HK-2 (cell line): ENCODE measurements around the gene KLHL17.

Experiments
- DNase-seq: peaks from one replicate; pipeline ENCODE4 v3.0.0-alpha.2; 2018; ENCODE audit not compliant: unreplicated experiment

Gene KLHL17

DNA sequence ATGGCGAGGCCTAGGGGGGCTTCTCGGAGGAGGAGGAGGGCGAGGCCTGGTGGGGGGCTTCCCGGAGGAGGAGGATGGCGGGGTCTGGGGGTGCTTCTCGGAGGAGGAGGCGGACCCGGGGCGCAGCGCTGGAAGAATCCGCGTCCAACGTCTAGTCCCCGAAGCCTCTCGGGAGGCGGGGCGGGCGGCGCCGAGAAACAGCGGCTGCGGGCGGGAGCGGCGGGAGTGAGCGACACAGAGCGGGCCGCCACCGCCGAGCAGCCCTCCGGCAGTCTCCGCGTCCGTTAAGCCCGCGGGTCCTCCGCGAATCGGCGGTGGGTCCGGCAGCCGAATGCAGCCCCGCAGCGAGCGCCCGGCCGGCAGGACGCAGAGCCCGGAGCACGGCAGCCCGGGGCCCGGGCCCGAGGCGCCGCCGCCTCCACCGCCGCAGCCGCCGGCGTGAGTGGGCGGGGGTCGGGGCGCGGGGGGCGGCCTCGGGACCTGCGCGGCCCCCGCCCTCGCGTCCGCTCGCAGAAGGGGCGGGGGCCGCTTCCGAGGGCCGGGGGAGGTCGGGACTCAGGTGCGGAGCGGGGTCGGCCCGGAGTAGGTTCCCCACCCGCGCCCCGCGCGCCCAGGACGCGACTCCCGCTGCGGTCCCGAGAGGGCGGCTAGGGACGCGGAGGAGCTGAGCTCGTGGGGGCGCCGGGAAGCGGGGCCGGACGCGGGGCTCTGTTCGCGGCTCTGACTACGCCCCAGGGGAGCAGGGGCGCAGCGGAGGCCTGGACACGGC is at the start of gene KLHL17:
Gene KLHL17, plus strand, starts transcription at position 222 of the 769 bp plus-strand sequence. Its CDS starts 110 bp downstream, at position 332.
- peak; percentile 73 for DNase-seq

DNA sequence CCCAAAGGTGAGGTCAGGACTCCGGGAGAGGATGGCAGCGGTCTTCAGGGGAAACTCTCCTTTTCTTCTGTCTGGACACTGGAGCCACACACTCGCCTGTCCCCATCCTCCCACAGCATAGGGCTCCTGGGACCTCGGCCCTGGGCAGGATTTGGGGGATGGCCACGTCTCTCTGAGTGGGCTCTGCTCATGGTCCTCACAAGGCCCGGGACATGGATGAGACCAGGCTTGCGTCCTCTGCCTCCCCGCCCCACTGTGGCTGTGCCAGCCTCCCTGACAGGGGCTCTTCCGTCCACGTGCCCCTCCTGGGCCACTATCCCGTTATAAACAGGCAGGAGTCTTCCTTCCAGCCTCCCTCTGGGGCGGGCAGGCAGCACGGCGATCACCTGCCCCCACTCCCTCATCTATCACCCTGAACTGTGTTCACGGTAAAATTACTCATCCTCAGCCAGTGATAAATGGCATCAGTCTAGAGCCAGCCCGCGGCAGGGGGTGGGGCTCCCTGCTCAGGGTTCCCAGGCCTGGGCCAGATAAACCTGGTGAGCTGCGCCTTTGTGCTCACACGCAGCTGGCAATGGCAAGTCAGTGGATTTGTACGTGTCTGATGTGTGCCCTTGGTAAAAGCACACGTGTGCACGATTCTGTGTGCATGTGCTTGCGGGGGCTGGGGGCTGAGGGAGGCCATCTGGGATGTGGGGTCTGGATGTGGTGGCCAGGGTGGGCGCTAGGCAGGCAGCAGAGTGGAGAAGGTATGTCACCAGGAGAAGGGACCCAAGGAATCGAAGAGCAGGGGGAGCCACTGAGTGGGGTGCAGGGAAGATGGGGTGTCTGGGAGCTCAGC is 49.3 kb upstream of the KLHL17 start:
- peak; percentile 83 for DNase-seq

DNA sequence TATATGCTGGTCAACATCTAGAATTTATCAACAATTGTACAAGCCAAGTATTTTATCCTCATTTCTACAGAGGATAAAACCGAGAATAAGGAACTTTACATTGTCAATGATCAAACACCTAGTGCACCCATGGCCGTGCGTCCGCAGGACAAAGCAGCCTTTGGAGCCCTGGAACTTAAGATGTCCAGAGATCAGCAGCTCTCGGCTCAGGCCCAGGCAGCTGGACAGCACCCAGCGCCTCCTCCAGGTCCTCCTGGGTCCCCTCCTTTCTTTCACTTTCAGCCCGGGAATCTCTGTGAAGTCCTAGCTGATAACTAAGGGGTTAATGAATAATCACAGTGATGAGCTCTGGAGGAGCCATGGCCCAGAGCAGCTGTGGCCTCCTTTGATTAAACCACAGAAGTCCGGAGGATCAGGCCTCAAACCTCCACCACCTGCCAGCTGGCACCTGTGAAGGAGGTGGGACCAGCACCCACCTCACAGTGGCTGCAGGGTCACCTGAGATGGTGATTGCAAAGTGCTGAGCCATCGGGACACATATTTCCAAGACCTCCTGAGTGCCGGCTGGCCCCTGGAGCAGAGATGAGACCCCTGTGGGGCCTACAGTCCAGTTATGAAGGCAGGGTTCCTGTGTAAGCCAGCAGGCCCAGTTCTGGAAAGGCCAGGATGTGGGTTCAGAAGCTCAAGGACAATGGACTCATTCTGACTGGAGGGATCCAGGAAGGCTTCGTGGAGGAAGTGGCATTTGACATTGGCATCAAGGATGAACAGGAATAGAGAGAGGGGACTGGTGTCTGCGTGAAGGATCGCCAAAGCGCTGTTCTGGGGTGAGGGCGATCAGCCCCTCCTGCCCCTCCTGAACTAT is 48.3 kb upstream of the KLHL17 start:
- peak; percentile 48 for DNase-seq

DNA sequence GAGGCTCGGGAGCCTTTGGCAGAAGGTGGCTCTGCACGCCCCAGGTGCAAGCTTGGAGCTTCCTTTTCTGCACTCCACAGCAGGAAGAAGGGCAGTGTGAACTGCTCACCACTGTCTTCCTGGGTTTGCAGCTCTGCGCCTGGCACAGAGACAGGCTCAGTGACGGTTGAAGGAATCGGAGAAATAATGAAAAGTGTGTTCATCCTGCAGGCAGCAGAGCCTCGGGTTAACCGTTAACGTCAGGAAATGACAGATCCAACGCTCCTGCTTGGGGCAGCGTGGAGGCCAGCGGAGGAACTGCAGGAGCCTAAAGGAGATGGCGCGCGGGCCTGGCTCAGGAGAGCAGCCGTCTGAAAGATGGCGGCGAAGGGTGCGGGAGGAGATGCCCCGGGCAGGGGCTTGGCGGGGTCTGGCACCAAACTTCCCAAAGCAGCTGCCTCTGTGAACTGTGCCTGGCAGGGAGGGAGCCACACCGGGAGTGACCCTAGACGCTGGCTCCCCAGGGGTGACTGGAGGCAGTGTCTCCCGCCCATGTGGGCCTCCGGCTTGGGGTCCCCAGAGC is 47.6 kb upstream of the KLHL17 start:
- DNase-seq: peak; percentile 78

DNA sequence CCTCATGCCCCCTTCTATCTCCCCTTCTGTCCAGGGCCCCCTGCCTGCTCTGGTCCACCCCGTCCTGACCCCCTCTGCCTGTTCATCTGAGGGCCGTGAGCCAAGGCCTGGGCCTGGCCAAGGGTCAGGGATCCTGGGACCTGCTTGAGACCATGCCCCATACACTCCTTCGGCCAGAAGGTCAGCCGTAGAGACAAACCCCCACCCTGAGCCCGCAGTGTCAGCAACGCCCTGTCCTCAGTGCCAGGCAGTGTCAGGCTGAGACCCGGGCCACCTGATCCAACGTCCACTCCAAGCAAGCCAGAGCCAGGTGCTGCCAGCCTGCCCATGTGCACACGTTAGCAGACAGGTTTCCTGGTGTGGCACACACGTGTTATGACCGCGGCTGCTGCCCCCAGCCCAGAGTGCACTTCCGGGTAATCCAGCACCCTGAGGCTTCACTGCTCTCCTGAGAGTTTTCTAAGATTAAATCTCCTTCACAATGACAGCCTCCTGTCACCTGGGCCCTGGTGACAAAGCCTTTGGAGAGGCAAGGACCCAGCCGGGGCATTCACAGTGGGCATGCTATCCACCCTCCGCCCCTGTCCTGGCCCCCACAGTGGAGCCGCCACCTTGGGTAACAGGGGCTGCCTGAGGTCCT is 46.8 kb upstream of the KLHL17 start:
- peak; percentile 6 for DNase-seq

DNA sequence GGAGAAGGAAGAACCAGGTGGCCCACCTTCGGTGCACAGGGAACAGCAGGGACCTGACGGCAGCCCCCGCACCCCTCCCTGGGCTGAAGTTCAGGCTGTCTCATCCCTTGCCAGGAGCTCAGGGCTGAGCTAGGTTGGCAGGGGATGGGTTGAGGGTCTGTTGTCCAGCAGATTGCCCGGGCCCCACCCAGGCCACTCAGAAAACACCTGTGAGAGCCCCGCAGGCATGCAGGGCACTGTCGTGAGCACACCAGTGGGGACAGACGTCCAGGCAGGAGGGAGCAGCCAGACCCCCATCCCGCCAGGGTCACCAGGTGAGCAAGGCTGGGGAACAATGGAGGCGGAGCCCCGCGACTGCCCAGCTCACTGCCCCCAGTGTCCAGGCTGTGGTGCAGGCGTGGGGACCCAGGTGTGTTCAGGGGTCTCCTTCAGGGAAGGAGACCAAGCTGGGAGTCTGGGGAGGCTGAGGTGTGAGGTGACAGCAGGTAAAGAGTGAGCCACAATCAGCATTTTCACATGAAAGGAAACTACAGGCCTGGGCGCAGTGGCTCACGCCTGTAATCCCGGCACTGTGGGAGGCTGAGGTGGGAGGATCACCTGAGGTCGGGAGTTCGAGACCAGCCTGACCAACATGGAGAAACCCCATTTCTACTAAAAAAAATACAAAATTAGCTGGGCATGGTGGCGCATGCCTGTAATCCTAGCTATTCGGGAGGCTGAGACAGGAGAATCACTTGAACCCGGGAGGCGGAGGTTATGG is 46.1 kb upstream of the KLHL17 start:
- DNase-seq: no peak

DNA sequence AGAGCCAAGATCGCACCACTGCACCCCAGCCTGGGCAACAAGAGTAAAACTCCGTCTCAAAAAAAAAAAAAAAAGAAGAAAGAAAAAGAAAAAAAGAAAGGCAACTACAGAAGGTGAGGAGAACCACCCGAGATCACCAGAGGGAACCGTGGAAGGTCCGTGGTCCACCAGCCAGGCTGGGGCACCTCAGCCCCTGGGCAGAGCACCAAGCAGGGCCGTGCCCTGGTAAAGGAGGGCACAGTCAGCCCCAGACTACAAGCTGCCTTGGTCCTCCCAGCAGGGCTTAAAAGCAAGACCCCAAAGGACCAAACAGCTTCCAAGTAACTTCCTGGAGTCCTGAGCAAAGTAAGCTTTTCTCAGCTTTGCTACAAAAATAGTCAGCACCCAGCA is 45.5 kb upstream of the KLHL17 start:
- no peak for DNase-seq

DNA sequence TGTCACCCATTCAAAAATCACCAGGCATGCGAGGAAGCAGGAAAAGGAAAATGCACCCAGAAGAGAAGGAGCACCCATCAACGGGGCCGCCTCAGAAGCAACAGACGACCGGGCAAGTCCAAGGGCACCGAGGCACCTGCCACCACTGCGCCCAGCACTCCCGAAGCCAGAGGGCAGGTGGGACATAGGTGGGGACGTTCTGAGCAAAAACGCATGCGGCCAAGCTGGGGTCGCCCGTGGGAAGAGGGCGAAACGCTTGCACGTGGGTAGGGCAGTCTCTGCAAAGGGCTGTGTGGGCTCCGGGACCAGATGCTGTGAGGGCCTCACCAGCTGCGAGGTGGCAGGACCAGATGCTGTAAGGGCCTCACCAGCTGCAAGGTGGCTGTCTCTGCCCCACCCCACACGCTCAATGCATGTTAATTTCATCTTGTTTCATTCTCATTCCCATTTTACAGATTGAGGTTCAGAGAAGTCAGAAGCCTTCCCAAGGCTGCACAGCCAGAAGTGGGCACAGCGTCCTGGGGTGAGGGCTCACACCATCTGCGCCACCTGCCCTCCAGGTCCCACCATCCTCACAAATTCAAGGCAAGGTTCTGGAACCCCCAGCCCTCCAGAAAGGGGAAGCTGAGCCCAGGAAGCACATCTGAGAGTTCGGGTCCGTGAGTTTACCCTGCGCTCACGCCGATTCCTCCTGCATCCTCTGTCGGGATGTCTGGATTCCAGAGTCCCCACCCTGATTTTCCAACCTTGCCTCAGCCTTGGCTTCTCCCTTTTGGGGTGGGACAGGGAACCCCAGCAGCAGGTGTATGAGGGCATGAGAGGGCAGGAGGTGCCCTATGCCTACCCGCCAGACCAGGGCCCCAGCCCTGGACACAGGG is 44.9 kb upstream of the KLHL17 start:
- no peak for DNase-seq

DNA sequence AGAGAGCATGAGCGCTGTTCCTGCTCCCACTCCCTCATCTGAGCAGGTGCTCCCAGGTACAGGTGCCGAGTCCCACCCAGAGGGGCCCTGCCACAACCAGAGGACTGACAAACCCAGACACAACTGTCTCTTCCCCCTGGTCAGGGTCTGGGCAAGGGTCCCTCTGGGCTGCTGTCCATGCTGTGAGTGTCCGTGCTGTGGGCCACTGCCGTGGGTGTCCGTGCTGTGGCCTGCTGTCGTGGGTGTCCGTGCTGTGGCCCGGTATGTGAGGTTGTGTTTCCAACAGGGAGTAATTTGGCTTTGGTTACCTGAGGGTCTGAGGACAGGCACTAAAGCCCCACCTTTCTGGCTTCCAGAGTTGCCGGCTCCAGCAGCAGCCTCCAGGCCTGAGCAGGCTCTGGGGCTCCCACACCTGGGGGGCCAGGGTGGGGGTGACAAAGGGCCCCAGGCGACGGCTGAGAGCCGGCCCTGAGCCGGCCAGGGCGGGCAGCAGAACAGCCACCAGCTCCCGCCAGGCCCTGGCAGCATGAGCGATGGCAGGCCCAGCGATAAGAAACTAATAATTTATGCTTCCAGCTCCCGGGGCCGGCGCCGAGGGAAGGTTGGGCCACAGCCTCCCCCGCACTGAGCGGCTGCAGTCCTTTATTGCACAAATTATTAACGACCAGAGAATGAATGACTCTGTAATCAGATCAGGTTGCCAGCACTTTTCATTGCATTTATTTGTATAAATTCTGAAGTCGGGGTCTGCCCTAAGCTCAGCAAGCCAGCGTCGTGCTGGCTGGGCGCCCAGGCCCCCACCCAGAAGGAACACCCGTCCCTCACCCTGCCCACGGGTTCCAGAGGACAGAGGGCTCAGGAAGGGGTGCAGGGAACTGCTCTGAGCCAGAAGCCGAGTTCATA is 44.0 kb upstream of the KLHL17 start:
- peak; percentile 38 for DNase-seq

DNA sequence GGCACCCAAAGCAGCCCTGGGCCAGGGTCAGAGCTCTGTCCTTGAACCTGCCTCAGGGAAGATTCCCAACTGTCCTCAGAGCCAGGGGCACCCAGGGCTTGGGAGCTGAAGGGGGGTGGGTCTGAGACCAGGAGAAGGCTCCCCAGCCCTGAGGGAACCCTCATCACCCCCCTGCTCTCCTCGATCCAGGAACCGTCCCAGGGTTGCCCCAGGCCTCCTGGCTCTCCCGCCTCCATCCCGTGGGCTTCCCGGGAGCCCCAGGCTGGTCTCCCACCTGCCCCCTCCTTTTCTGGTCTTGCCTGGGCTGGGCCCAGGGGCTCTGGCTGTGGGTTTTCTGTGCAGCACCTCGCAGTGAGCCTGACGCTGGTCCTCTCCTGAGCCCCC is 43.3 kb upstream of the KLHL17 start:
- no peak for DNase-seq

DNA sequence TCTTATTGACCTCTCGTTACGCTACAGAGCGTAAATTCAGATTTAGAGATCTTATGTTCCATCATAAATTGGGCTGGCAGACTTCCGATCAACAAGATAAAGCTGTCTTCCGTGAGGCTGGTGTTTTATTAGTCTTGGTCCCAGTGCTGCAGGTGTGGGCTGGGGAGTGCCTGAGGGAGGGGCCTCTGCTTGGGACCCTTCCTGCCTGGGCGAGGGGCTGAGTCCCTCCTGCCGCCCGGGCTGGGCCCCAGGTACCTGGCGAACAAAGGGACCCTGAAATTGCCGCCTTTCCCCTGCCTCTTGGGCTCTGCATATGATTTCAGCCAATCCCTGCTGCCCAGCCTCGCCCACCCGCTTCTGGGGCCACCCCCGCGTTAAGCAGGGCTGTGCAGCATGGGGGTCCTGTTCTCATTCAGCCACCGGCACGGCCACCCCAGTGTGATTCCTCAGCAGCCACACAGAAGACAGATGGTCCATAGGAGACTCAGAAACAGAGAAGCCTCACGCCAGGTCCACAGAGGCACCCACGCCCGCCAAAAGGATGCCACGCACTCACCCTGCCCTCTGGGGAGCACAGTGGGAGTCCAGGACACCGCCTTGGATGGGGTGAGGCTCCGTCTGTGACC is 42.8 kb upstream of the KLHL17 start:
- DNase-seq: no peak

DNA sequence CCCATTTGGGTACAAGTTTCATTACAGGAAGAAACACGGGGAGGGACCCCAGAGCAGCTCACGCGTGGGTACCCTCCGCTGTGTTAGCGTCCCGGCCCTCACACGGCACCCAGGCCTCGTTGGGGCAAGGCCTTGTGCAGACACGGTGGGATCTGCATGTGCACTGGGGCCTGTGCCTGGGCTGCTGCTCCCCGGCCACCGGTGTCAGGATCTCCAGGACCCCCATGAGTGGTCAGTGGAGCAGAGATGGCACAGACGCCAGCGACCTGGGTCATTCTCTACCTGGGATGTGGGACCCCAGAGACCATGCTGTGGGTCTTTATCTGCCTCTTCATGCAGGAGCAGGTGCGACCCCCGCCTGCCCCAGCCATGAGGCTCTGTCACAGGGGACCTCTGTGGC is 42.0 kb upstream of the KLHL17 start:
- peak; percentile 6 for DNase-seq

DNA sequence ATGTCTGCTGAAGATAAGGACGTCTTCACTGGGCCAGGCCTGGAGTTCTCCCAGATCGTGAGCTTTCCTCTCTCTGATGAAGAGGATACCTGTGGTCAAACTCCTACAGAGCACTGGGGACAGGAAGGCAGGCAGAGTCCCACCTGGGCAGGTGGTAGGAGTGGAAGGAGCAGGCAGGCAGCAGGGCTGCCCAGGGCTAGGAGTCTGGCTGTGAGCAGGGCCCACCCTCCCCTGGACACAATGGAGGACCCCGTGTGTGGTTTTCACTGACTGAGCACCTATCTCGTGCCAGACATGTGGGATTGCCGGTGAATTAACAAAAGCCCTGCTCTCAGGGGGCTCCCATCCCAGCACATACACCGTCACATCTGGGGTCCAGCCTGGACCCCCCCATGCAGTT is 41.5 kb upstream of the KLHL17 start:
- DNase-seq: peak; percentile 6

DNA sequence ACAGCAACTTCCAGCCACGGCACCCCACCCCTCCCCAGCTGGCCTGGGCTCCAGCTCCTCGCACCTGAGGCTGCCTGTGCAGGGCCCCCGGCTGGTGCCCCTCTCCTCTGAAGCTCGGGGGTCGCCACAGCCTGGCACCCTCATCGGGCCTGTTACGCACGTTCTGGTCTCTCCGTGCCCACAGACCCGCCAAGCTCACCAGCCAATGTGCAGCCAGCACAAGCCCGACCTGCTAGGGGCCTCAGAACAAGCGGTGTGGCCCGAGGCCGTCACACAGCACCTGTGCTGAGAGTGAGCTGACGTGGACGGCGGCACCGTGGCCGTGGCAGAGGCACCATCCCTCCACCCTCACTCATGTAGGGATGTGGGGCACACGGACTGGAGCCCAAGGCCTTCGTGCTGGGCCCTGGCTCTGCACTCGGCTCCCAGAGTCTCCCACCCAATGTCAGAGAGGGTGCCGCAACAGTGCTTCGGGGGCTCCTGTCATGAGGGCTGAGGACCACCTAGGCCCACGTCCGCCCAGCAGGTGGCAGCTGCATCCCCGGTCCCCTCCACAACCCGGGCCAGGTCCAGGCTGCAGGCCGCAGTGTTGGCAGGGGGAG is 41.0 kb upstream of the KLHL17 start:
- DNase-seq: peak; percentile 5

DNA sequence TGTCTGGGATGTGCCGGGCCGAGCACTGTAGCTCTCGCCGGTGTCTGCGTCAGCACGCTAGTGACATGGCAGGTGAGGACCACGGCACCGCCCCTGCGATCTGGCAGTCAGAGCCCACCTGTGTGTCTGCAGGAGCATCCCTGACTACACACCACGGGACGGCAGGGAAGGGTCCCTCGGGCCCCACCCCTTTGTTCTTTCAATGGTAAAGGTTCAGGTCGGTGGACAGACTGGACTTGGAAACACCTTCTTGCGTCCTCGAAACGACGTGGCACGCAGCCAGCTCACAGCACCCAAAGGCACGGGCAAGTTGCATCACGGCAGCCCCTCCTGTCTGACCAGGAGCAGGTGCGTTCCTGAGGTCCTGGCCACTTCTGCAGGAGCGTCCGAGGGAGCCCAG is 40.4 kb upstream of the KLHL17 start:
- peak; percentile 12 for DNase-seq

DNA sequence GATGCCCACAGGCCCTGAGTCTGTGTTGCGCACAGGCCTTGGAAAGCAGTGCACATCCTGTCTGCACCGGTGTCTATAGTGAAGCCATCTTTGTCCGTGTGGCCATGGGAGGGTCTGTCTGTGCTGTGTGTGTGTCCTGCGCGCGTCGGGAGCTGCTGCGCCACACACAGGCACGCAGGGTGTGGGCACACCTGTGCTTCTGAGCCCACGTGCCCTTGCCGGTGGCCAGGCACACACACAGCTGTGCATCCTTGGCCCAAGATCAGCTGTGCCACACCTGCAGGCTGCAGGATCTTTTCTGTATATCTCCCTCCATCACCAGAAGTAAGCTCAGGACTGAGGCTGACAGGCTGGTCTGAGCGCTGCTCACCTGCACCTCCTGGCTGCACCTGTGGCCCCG is 39.9 kb upstream of the KLHL17 start:
- no peak for DNase-seq

DNA sequence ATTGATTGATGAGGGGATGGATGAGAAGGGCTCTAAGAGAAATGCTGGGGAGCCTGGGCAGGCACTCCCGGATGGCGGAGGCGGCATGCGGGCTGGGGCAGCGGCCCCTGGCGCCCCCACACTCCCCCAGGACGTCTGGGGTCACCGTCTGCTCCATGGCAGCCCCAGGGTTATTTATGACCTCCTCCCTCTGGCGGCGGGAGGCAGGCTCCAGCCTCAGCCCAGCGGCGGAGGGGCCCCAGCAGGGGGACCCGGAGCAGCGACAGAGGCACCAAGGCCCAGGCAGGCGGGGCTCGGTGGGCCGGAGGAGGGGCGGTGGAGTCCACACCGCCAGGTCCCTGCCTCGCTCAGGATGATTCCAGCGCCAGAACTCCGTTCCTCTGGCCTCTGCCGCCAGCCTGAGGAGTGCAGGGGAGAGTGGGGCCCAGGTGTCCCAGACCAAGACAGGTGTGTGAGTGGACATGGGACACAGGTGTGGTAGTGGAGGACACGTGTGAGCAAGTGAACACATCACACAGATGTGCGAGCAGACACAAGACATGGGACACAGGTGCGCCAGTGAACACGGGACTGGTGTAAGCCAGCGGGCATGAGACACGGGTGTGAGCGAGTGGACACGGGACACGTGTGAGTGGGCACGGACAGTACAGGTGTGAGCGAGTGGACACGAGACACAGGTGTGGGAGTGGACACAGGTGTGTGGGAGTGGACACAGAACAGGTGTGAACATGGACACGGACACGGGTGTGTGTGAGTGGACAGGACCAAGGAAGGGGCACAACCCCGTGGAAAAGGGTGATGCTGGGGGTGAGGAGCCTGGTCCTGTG is 39.2 kb upstream of the KLHL17 start:
- peak; percentile 73 for DNase-seq
